HEK293 (cell line): ENCODE data around the gene PSEN1.

Source experiments
- CTCF ChIA-PET: fragments of 350-600 bp; formaldehyde crosslinking; extraction: SDS; loops from one replicate; lab custom pipeline; 2021; ENCODE audit warnings: antibody characterized with exemption; lab: Yijun Ruan, JAX
- POLR2A ChIA-PET: fragments of 300-600 bp; formaldehyde crosslinking; extraction: SDS; loops from one replicate; lab custom pipeline; 2020; ENCODE audit warnings: antibody characterized with exemption, inconsistent platforms; lab: Yijun Ruan, JAX
- H3K27ac ChIP-seq: fragments of 200-500 bp; sonication (Bioruptor generic); 2 replicates; pipeline ENCODE4 v1.5.1; 2014; ENCODE audit warnings: low read depth, low read length, control low read depth, inconsistent platforms; ENCODE audit errors: extremely low read depth
- H3K36me3 ChIP-seq, 2 experiments: fragments of 200-500 bp in 1 of 2; sonication (Bioruptor generic) in 1 of 2; 1 replicate in 1 of 2; 2 replicates in 1 of 2; pipeline ENCODE4 v1.5.1; 2014 to 2017; ENCODE audit warnings: inconsistent platforms in 2 of 2, low read length in 2 of 2; ENCODE audit not compliant: control insufficient read depth in 2 of 2, insufficient read depth in 1 of 2
- H3K4me1 ChIP-seq: fragments of 200-500 bp; sonication (Bioruptor generic); 2 replicates; pipeline ENCODE4 v1.5.1; 2014; ENCODE audit warnings: mild to moderate bottlenecking, low read length, inconsistent platforms; ENCODE audit not compliant: control insufficient read depth, insufficient read depth
- H3K4me3 ChIP-seq: 2 replicates; pipeline ENCODE4 v1.5.1; 2011; ENCODE audit warnings: low read depth, mild to moderate bottlenecking, control low read depth, low read length, moderate library complexity
- H3K9me3 ChIP-seq: fragments of 200-500 bp; sonication (Bioruptor generic); 2 replicates; pipeline ENCODE4 v1.5.1; 2014; ENCODE audit warnings: low read depth, low read length, inconsistent platforms; ENCODE audit not compliant: control insufficient read depth, insufficient read depth
- CTCF ChIP-seq: fragments of 450-650 bp; formaldehyde crosslinking; IDR thresholded peaks from 2 replicates; pipeline ENCODE4 v1.5.1; 2016; ENCODE audit warnings: missing biosample characterization, missing genetic modification characterization
- EGR2 ChIP-seq: fragments of 450-650 bp; formaldehyde crosslinking; IDR thresholded peaks from 2 replicates; pipeline ENCODE4 v1.5.1; 2016; ENCODE audit warnings: low read depth, missing biosample characterization, missing genetic modification characterization
- GLI2 ChIP-seq: fragments of 450-650 bp; formaldehyde crosslinking; IDR thresholded peaks from 2 replicates; pipeline ENCODE4; 2017; ENCODE audit warnings: missing biosample characterization, missing genetic modification characterization, low read depth, borderline replicate concordance
- GLIS2 ChIP-seq: fragments of 450-650 bp; formaldehyde crosslinking; IDR thresholded peaks from 2 replicates; pipeline ENCODE4 v1.5.1; 2016; ENCODE audit warnings: missing biosample characterization, missing genetic modification characterization
- HOXA7 ChIP-seq: sonication (generic); formaldehyde crosslinking; IDR thresholded peaks from 2 replicates; pipeline ENCODE4 v1.8.1; 2022; ENCODE audit warnings: missing genetic modification reagents, borderline replicate concordance
- MZF1 ChIP-seq: fragments of 450-650 bp; formaldehyde crosslinking; IDR thresholded peaks from 2 replicates; pipeline ENCODE4 v1.5.1; 2017; ENCODE audit warnings: missing biosample characterization, missing genetic modification characterization, borderline replicate concordance
- PBX3 ChIP-seq: sonication (generic); formaldehyde crosslinking; IDR thresholded peaks from 2 replicates; pipeline ENCODE4 v1.8.1; 2022; ENCODE audit warnings: mild to moderate bottlenecking, moderate library complexity, missing genetic modification reagents
- PRDM1 ChIP-seq: fragments of 450-650 bp; formaldehyde crosslinking; IDR thresholded peaks from 2 replicates; pipeline ENCODE4; 2016; ENCODE audit warnings: missing biosample characterization, missing genetic modification characterization
- SCRT2 ChIP-seq: fragments of 450-650 bp; formaldehyde crosslinking; IDR thresholded peaks from 2 replicates; pipeline ENCODE4 v1.5.1; 2016; ENCODE audit warnings: missing biosample characterization, missing genetic modification characterization
- SETDB1 ChIP-seq: IDR thresholded peaks from one replicate; pipeline ENCODE4 v1.6.1; 2017; ENCODE audit warnings: mild to moderate bottlenecking, low read length, moderate library complexity, mixed read lengths; ENCODE audit not compliant: insufficient read length
- ZFP3 ChIP-seq: fragments of 450-650 bp; formaldehyde crosslinking; IDR thresholded peaks from 2 replicates; pipeline ENCODE4 v1.5.1; 2016; ENCODE audit warnings: low read depth, missing biosample characterization, missing genetic modification characterization
- ZNF133 ChIP-seq: fragments of 450-650 bp; formaldehyde crosslinking; IDR thresholded peaks from 2 replicates; pipeline ENCODE4 v1.5.1; 2016; ENCODE audit warnings: missing biosample characterization, missing genetic modification characterization
- ZNF140 ChIP-seq: fragments of 450-650 bp; formaldehyde crosslinking; IDR thresholded peaks from 2 replicates; pipeline ENCODE4 v1.5.1; 2016; ENCODE audit warnings: missing biosample characterization, missing genetic modification characterization
- ZNF146 ChIP-seq: fragments of 450-650 bp; formaldehyde crosslinking; IDR thresholded peaks from 2 replicates; pipeline ENCODE4 v1.5.1; 2016; ENCODE audit warnings: missing biosample characterization, missing genetic modification characterization
- ZNF202 ChIP-seq: fragments of 450-650 bp; formaldehyde crosslinking; IDR thresholded peaks from 2 replicates; pipeline ENCODE4 v1.5.1; 2016; ENCODE audit warnings: missing biosample characterization, missing genetic modification characterization, borderline replicate concordance
- ZNF223 ChIP-seq: fragments of 450-650 bp; formaldehyde crosslinking; IDR thresholded peaks from 2 replicates; pipeline ENCODE4 v1.5.1; 2016; ENCODE audit warnings: missing biosample characterization, missing genetic modification characterization
- ZNF24 ChIP-seq: fragments of 450-650 bp; formaldehyde crosslinking; IDR thresholded peaks from 2 replicates; pipeline ENCODE4 v1.5.1; 2016; ENCODE audit warnings: missing biosample characterization, missing genetic modification characterization
- ZNF248 ChIP-seq: fragments of 450-650 bp; formaldehyde crosslinking; IDR thresholded peaks from 2 replicates; pipeline ENCODE4 v1.5.1; 2017; ENCODE audit warnings: missing biosample characterization, missing genetic modification characterization
- ZNF274 ChIP-seq, 2 experiments: fragments of 200-500 bp in 1 of 2; fragments of 450-650 bp in 1 of 2; sonication (Bioruptor generic) in 1 of 2; formaldehyde crosslinking in 1 of 2; IDR thresholded peaks; 2 replicates each; pipeline versions ENCODE4 v1.5.1 to v1.6.1; 2014 to 2016; ENCODE audit warnings: borderline replicate concordance in 1 of 2, inconsistent platforms in 1 of 2, low read length in 1 of 2, missing biosample characterization in 1 of 2, missing genetic modification characterization in 1 of 2
- ZNF341 ChIP-seq: fragments of 450-650 bp; formaldehyde crosslinking; IDR thresholded peaks from 2 replicates; pipeline ENCODE4; 2016; ENCODE audit warnings: low read depth, missing biosample characterization, missing genetic modification characterization
- ZNF366 ChIP-seq: fragments of 450-650 bp; formaldehyde crosslinking; conservative IDR thresholded peaks from 2 replicates; pipeline ENCODE4 v1.5.1; 2016; ENCODE audit warnings: missing biosample characterization, missing genetic modification characterization
- ZNF391 ChIP-seq: fragments of 450-650 bp; formaldehyde crosslinking; IDR thresholded peaks from 2 replicates; pipeline ENCODE4 v1.5.1; 2016; ENCODE audit warnings: low read depth, missing biosample characterization, missing genetic modification characterization, borderline replicate concordance
- ZNF48 ChIP-seq: fragments of 450-650 bp; formaldehyde crosslinking; IDR thresholded peaks from 2 replicates; pipeline ENCODE4 v1.5.1; 2016; ENCODE audit warnings: missing biosample characterization, missing genetic modification characterization
- ZNF544 ChIP-seq: fragments of 450-650 bp; formaldehyde crosslinking; IDR thresholded peaks from 2 replicates; pipeline ENCODE4 v1.5.0; 2017; ENCODE audit warnings: missing biosample characterization, missing genetic modification characterization
- ZNF558 ChIP-seq: fragments of 450-650 bp; formaldehyde crosslinking; IDR thresholded peaks from 2 replicates; pipeline ENCODE4 v1.5.1; 2016; ENCODE audit warnings: missing biosample characterization, missing genetic modification characterization
- ZNF596 ChIP-seq: fragments of 450-650 bp; IDR thresholded peaks from 2 replicates; pipeline ENCODE4 v1.5.0; 2018; ENCODE audit warnings: missing biosample characterization, mild to moderate bottlenecking, missing genetic modification characterization, moderate library complexity
- ZNF623 ChIP-seq: fragments of 450-650 bp; formaldehyde crosslinking; IDR thresholded peaks from 2 replicates; pipeline ENCODE4 v1.5.1; 2016; ENCODE audit warnings: missing biosample characterization, missing genetic modification characterization
- ZNF785 ChIP-seq: fragments of 450-650 bp; formaldehyde crosslinking; IDR thresholded peaks from 2 replicates; pipeline ENCODE4 v1.5.1; 2016; ENCODE audit warnings: missing biosample characterization, missing genetic modification characterization
- ZSCAN23 ChIP-seq: fragments of 450-650 bp; formaldehyde crosslinking; IDR thresholded peaks from 2 replicates; pipeline ENCODE4 v1.5.1; 2016; ENCODE audit warnings: missing biosample characterization, missing genetic modification characterization
- TF ChIP-seq, protein P1 (sequence below): fragments of 450-650 bp; formaldehyde crosslinking; IDR thresholded peaks from 2 replicates; pipeline ENCODE4 v1.5.1; 2016; ENCODE audit warnings: missing biosample characterization, missing genetic modification characterization

PSEN1 gene

GRCh38 chr14:73100334-73100733 is 36.0 kb upstream of the PSEN1 start:
- ChIA-PET POLR2A (no interaction called here), CTCF (interaction anchor here (0.6 to 0.7 kb wide), 2 partner anchors 26 to 778 kb away, joined by 3 read pairs; no protein-coding TSS in a partner anchor)
- H3K9me3 ChIP-seq = no peaks in the 10 kb centered on the region
- no peak overlapping the region for H3K27ac ChIP-seq
- no peak overlapping the region for H3K4me3 ChIP-seq
- no peaks in the 10 kb centered on the region for H3K4me1 ChIP-seq
- TF ChIP-seq ZNF140 (no peak), ZNF558 (no peak), ZNF48 (tag by site-specific recombination) (no peak), PBX3 (CRISPR knock-in tag) (no peak), ZNF223 (no peak), SCRT2 (tag by site-specific recombination) (no peak), ZNF274 (IDR thresholded peaks at IDR 0.05; ENCODE audit: low read length) (no peak), ZNF274 (tag by site-specific recombination; IDR thresholded peaks at IDR 0.05; ENCODE audit: borderline replicate concordance) (no peak), MZF1 (tag by site-specific recombination) (no peak), ZNF544 (tag by site-specific recombination) (no peak), EGR2 (tag by site-specific recombination) (no peak), HOXA7 (no peak), ZNF623 (tag by site-specific recombination) (no peak), GLIS2 (tag by site-specific recombination) (no peak), SETDB1 (no peak), ZNF24 (tag by site-specific recombination) (no peak), GLI2 (tag by site-specific recombination) (no peak), ZNF391 (tag by site-specific recombination) (no peak), ZNF133 (tag by site-specific recombination) (no peak), ZNF596 (no peak), ZSCAN23 (tag by site-specific recombination) (no peak)
- peaks cover 79 to 92% of the 10 kb centered on the region in 2 experiments for H3K36me3 ChIP-seq

- Histone ChIP-seq H3K4me3 (no peak overlapping the region), H3K36me3 (peaks cover 90 to 91% of the 10 kb centered on the region in 2 experiments), H3K9me3 (no peaks in the 10 kb centered on the region), H3K4me1 (no peaks in the 10 kb centered on the region), H3K27ac (no peak overlapping the region)
- ChIA-PET POLR2A (no interaction called here), CTCF (interaction anchor here (0.6 kb wide), 1 partner anchor 54 kb away, joined by 3 read pairs; no protein-coding TSS in a partner anchor)
- TF ChIP-seq ZNF248 (no peak), ZFP3 (tag by site-specific recombination) (no peak), ZNF596 (peak; percentile 98), ZNF146 (tag by site-specific recombination) (no peak), ZNF366 (tag by site-specific recombination) (peak; percentile 81), CTCF (tag by site-specific recombination) (no peak), GLIS2 (tag by site-specific recombination) (no peak), ZNF341 (no peak), ZNF202 (tag by site-specific recombination) (0 out of 2 replicates have a peak, but pooled peaks have one; percentile 30), PRDM1 (peak; percentile 88), ZNF785 (tag by site-specific recombination) (no peak)
- TF ChIP-seq, protein P1, sequence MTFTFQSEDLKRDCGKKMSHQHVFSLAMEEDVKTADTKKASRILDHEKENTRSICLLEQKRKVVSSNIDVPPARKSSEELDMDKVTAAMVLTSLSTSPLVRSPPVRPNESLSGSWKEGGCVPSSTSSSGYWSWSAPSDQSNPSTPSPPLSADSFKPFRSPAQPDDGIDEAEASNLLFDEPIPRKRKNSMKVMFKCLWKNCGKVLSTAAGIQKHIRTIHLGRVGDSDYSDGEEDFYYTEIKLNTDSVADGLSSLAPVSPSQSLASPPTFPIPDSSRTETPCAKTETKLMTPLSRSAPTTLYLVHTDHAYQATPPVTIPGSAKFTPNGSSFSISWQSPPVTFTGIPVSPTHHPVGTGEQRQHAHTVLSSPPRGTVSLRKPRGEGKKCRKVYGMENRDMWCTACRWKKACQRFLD (tag by site-specific recombination) = no peak
Observed at GRCh38 chr14:73102806-73103497, 33.4 kb upstream of the PSEN1 start.
